Activated naive CD8-positive, alpha-beta T cell treated with anti-CD3 and anti-CD28 coated beads, Interleukin-2, amount 50 U/mL, for 24 hours (primary cell): ENCODE results near the gene ITPR2.

Experiments used
- ATAC-seq: fragments of 150-1000 bp; cut with Tn5 transposase; one replicate; pipeline ENCODE4 v1.10.0; 2021
- DNase-seq: peaks from one replicate; pipeline ENCODE4 v3.0.0; 2021
- H3K27ac Mint-ChIP-seq: one replicate; pipeline ENCODE4 v1.8.0; 2021; ENCODE audit warnings: mild to moderate bottlenecking, mixed read lengths
- H3K27me3 Mint-ChIP-seq: one replicate; pipeline ENCODE4 v1.8.0; 2021; ENCODE audit warnings: mixed read lengths
- H3K36me3 Mint-ChIP-seq: one replicate; pipeline ENCODE4 v1.8.0; 2021; ENCODE audit warnings: low read depth, mixed read lengths
- H3K4me1 Mint-ChIP-seq: one replicate; pipeline ENCODE4 v1.8.0; 2021; ENCODE audit warnings: mixed read lengths
- H3K4me3 Mint-ChIP-seq: one replicate; pipeline ENCODE4 v1.8.0; 2021; ENCODE audit warnings: mild to moderate bottlenecking, moderate library complexity, mixed read lengths
- H3K9me3 Mint-ChIP-seq: one replicate; pipeline ENCODE4 v1.8.0; 2021; ENCODE audit warnings: mixed read lengths

Gene ITPR2

GRCh38 chr12:26510354-26510674 is 322.7 kb downstream of the ITPR2 start:
- peaks cover 13% of the 10 kb centered on the region for H3K36me3 Mint-ChIP-seq
- DNase-seq: no peak
- H3K27ac Mint-ChIP-seq: no peak overlapping the region
- ATAC-seq: no peak
- no peak overlapping the region for H3K4me3 Mint-ChIP-seq
- no peaks in the 10 kb centered on the region for H3K4me1 Mint-ChIP-seq
- H3K27me3 Mint-ChIP-seq: no peaks in the 10 kb centered on the region
- H3K9me3 Mint-ChIP-seq: no peaks in the 10 kb centered on the region

- Mint-ChIP-seq H3K4me3 (no peak overlapping the region), H3K4me1 (no peaks in the 10 kb centered on the region), H3K27me3 (no peaks in the 10 kb centered on the region), H3K9me3 (no peaks in the 10 kb centered on the region), H3K36me3 (peaks cover 12% of the 10 kb centered on the region), H3K27ac (no peak overlapping the region)
- ATAC-seq: no peak
- DNase-seq: no peak
Measured at GRCh38 chr12:26507613-26508012, 325.4 kb downstream of the ITPR2 start.

GRCh38 chr12:26499979-26500640 is 332.9 kb downstream of the ITPR2 start:
- Mint-ChIP-seq H3K4me3 (no peak overlapping the region), H3K36me3 (peaks cover 5% of the 10 kb centered on the region), H3K27me3 (no peaks in the 10 kb centered on the region)

GRCh38 chr12:26496170-26496569 is 336.8 kb downstream of the ITPR2 start:
- no peak overlapping the region for H3K4me3 Mint-ChIP-seq
- H3K36me3 Mint-ChIP-seq: peaks cover 24% of the 10 kb centered on the region
- no peak overlapping the region for H3K27ac Mint-ChIP-seq
- no peak for ATAC-seq
- H3K27me3 Mint-ChIP-seq: no peaks in the 10 kb centered on the region
- H3K9me3 Mint-ChIP-seq: no peaks in the 10 kb centered on the region
- DNase-seq: no peak
- no peaks in the 10 kb centered on the region for H3K4me1 Mint-ChIP-seq

More at GRCh38 chr12:26499979-26500640, 332.9 kb downstream of the ITPR2 start:
- DNase-seq: no peak
- Mint-ChIP-seq H3K9me3 (no peaks in the 10 kb centered on the region), H3K27ac (no peak overlapping the region), H3K4me1 (no peaks in the 10 kb centered on the region)
- ATAC-seq: no peak

GRCh38 chr12:26493656-26494055 is 339.3 kb downstream of the ITPR2 start:
- H3K4me1 Mint-ChIP-seq: no peaks in the 10 kb centered on the region
- H3K9me3 Mint-ChIP-seq: no peaks in the 10 kb centered on the region
- no peak overlapping the region for H3K4me3 Mint-ChIP-seq
- H3K27ac Mint-ChIP-seq: no peak overlapping the region
- H3K36me3 Mint-ChIP-seq: peaks cover 32% of the 10 kb centered on the region
- no peak for ATAC-seq
- no peak for DNase-seq
- H3K27me3 Mint-ChIP-seq: no peaks in the 10 kb centered on the region

GRCh38 chr12:26492406-26492805 is 340.6 kb downstream of the ITPR2 start:
- Mint-ChIP-seq H3K4me1 (no peaks in the 10 kb centered on the region), H3K4me3 (no peak overlapping the region), H3K27me3 (no peaks in the 10 kb centered on the region), H3K9me3 (no peaks in the 10 kb centered on the region), H3K27ac (no peak overlapping the region), H3K36me3 (peaks cover 32% of the 10 kb centered on the region)
- ATAC-seq (no peak), DNase-seq (no peak)

GRCh38 chr12:26489908-26490307 is 343.1 kb downstream of the ITPR2 start:
- Mint-ChIP-seq H3K4me1 (no peaks in the 10 kb centered on the region), H3K36me3 (peaks cover 43% of the 10 kb centered on the region)
- ATAC-seq: no peak

GRCh38 chr12:26488351-26488750 is 344.6 kb downstream of the ITPR2 start:
- no peaks in the 10 kb centered on the region for H3K9me3 Mint-ChIP-seq
- H3K4me1 Mint-ChIP-seq: no peaks in the 10 kb centered on the region
- no peak for DNase-seq
- no peak overlapping the region for H3K27ac Mint-ChIP-seq
- no peak for ATAC-seq
- peaks cover 40% of the 10 kb centered on the region for H3K36me3 Mint-ChIP-seq
- H3K27me3 Mint-ChIP-seq: no peaks in the 10 kb centered on the region
- H3K4me3 Mint-ChIP-seq: no peak overlapping the region

More at GRCh38 chr12:26489908-26490307, 343.1 kb downstream of the ITPR2 start:
- H3K27ac Mint-ChIP-seq: no peak overlapping the region
- H3K9me3 Mint-ChIP-seq: no peaks in the 10 kb centered on the region
- DNase-seq: no peak
- H3K4me3 Mint-ChIP-seq: no peak overlapping the region
- no peaks in the 10 kb centered on the region for H3K27me3 Mint-ChIP-seq

- Mint-ChIP-seq H3K4me1 (peaks cover 20% of the 10 kb centered on the region), H3K27ac (peak overlapping the region; percentile 29), H3K9me3 (no peaks in the 10 kb centered on the region), H3K36me3 (peaks cover 45% of the 10 kb centered on the region), H3K4me3 (no peak overlapping the region), H3K27me3 (no peaks in the 10 kb centered on the region)
- DNase-seq (no peak), ATAC-seq (peak; percentile 57)
Measured at GRCh38 chr12:26473291-26473690, 359.7 kb downstream of the ITPR2 start.

GRCh38 chr12:26471560-26471959 is 361.4 kb downstream of the ITPR2 start:
- no peaks in the 10 kb centered on the region for H3K9me3 Mint-ChIP-seq
- ATAC-seq: peak; percentile 40
- DNase-seq: no peak
- no peak overlapping the region for H3K4me3 Mint-ChIP-seq
- no peak overlapping the region for H3K27ac Mint-ChIP-seq
- H3K4me1 Mint-ChIP-seq: peaks cover 20% of the 10 kb centered on the region
- no peaks in the 10 kb centered on the region for H3K27me3 Mint-ChIP-seq
- H3K36me3 Mint-ChIP-seq: peaks cover 39% of the 10 kb centered on the region

GRCh38 chr12:26469421-26470180 is 363.4 kb downstream of the ITPR2 start:
- peaks cover 20% of the 10 kb centered on the region for H3K4me1 Mint-ChIP-seq
- DNase-seq (no peak), ATAC-seq (no peak)
- H3K27ac Mint-ChIP-seq: no peak overlapping the region
- H3K4me3 Mint-ChIP-seq: no peak overlapping the region
- H3K27me3 Mint-ChIP-seq: no peaks in the 10 kb centered on the region
- no peaks in the 10 kb centered on the region for H3K9me3 Mint-ChIP-seq
- peaks cover 28% of the 10 kb centered on the region for H3K36me3 Mint-ChIP-seq

- Mint-ChIP-seq H3K36me3 (peaks cover 20% of the 10 kb centered on the region), H3K27me3 (no peaks in the 10 kb centered on the region), H3K4me3 (no peak overlapping the region), H3K4me1 (peaks cover 9% of the 10 kb centered on the region), H3K27ac (no peak overlapping the region), H3K9me3 (no peaks in the 10 kb centered on the region)
- DNase-seq: no peak
- ATAC-seq: no peak
Measured at GRCh38 chr12:26467351-26467750, 365.6 kb downstream of the ITPR2 start.

- H3K9me3 Mint-ChIP-seq: no peaks in the 10 kb centered on the region
- DNase-seq (no peak), ATAC-seq (no peak)
- no peak overlapping the region for H3K27ac Mint-ChIP-seq
- no peaks in the 10 kb centered on the region for H3K27me3 Mint-ChIP-seq
- H3K36me3 Mint-ChIP-seq: peaks cover 18% of the 10 kb centered on the region
- peaks cover 5% of the 10 kb centered on the region for H3K4me1 Mint-ChIP-seq
- H3K4me3 Mint-ChIP-seq: no peak overlapping the region
Measured at GRCh38 chr12:26466726-26467125, 366.3 kb downstream of the ITPR2 start.

- DNase-seq (no peak), ATAC-seq (no peak)
Measured at GRCh38 chr12:26465419-26466097, 367.4 kb downstream of the ITPR2 start.

GRCh38 chr12:26461776-26462175 is 371.2 kb downstream of the ITPR2 start:
- no peak for DNase-seq
- no peaks in the 10 kb centered on the region for H3K4me1 Mint-ChIP-seq
- H3K27me3 Mint-ChIP-seq: no peaks in the 10 kb centered on the region
- no peak for ATAC-seq
- no peak overlapping the region for H3K27ac Mint-ChIP-seq
- no peaks in the 10 kb centered on the region for H3K9me3 Mint-ChIP-seq
- H3K36me3 Mint-ChIP-seq: peaks cover 34% of the 10 kb centered on the region
- H3K4me3 Mint-ChIP-seq: no peak overlapping the region

More at GRCh38 chr12:26465419-26466097, 367.4 kb downstream of the ITPR2 start:
- H3K36me3 Mint-ChIP-seq: peaks cover 20% of the 10 kb centered on the region
- no peaks in the 10 kb centered on the region for H3K4me1 Mint-ChIP-seq
- no peak overlapping the region for H3K4me3 Mint-ChIP-seq
- no peaks in the 10 kb centered on the region for H3K27me3 Mint-ChIP-seq
- no peaks in the 10 kb centered on the region for H3K9me3 Mint-ChIP-seq
- H3K27ac Mint-ChIP-seq: no peak overlapping the region
